ENCODE results near the gene PUSL1.

The PUSL1 gene

GRCh38 chr1:1291548-1292441 lies 16.6 kb upstream of the PUSL1 start (continued):
- TF ChIP-seq PRDM10 (tag by site-specific recombination; IDR thresholded peaks at IDR 0.05) (peak; percentile 97), KLF10 (tag by site-specific recombination; IDR thresholded peaks at IDR 0.05) (no peak), ZNF335 (tag by site-specific recombination; conservative IDR thresholded peaks at IDR 0.05) (peak; percentile 71), ZXDB (tag by site-specific recombination; IDR thresholded peaks at IDR 0.05) (0 out of 2 replicates have a peak, but pooled peaks have one; percentile 23), ZNF133 (tag by site-specific recombination; IDR thresholded peaks at IDR 0.05) (no peak), ZBTB10 (tag by site-specific recombination; IDR thresholded peaks at IDR 0.05) (peak; percentile 16; the same call in 1 of the 2 replicates)

- Histone ChIP-seq H3K9me3 (ENCODE audit: control insufficient read depth, insufficient read depth, low read depth, low read length) (no peaks in the 10 kb centered on the region), H3K4me1 (ENCODE audit: control insufficient read depth, insufficient read depth, low read length) (no peaks in the 10 kb centered on the region), H3K4me3 (ENCODE audit: low read depth, low read length) (no peak overlapping the region), H3K36me3 (ENCODE audit: control insufficient read depth in 2 of 2, insufficient read depth in 1 of 2, low read length in 2 of 2) (peaks cover 0 to 36% of the 10 kb centered on the region in 2 experiments; a peak in 1 of 3 replicates), H3K27ac (ENCODE audit: extremely low read depth, low read depth, low read length) (no peak overlapping the region)
- CTCF ChIA-PET, result interaction anchor here (0.6 to 4.3 kb wide), 18 partner anchors 8 to 350 kb away, joined by 3 to 76 read pairs (median 4); no protein-coding TSS in a partner anchor
- no peak for TF ChIP-seq ZBTB21 (tag by site-specific recombination; IDR thresholded peaks at IDR 0.05)
- no peak for TF ChIP-seq ZSCAN23 (tag by site-specific recombination; IDR thresholded peaks at IDR 0.05)
- TF ChIP-seq ZNF280D (tag by site-specific recombination; IDR thresholded peaks at IDR 0.05), result no peak
- TF ChIP-seq RBAK (tag by site-specific recombination; IDR thresholded peaks at IDR 0.05), result no peak
- TF ChIP-seq MYNN (tag by site-specific recombination; IDR thresholded peaks at IDR 0.05; ENCODE audit: borderline replicate concordance), result no peak
- TF ChIP-seq ZNF341 (tag by site-specific recombination; IDR thresholded peaks at IDR 0.05; ENCODE audit: low read depth), result no peak
- no peak for TF ChIP-seq ATF2 (tag by site-specific recombination; IDR thresholded peaks at IDR 0.05; ENCODE audit: low read depth)
- TF ChIP-seq ZNF24 (tag by site-specific recombination; IDR thresholded peaks at IDR 0.05), result no peak
- no peak for TF ChIP-seq ZNF623 (tag by site-specific recombination; IDR thresholded peaks at IDR 0.05)
- no peak for TF ChIP-seq FEZF1 (tag by site-specific recombination; IDR thresholded peaks at IDR 0.05)
- TF ChIP-seq ZNF335 (tag by site-specific recombination; conservative IDR thresholded peaks at IDR 0.05), result no peak
- no peak for TF ChIP-seq ZNF624 (tag by site-specific recombination; IDR thresholded peaks at IDR 0.05)
- POLR2A ChIA-PET, result interaction anchor here (1.1 to 2.8 kb wide), 5 partner anchors 8 to 308 kb away, joined by 3 to 12 read pairs (median 4); partner anchors contain the start of gene UBE2J2
Observed at GRCh38 chr1:1292442-1292779, 16.0 kb upstream of the PUSL1 start.

All from HEK293 (cell line).